HG03175 (cell line): Measurements from ENCODE around the gene CD2BP2.
"Not testable (repeated sequence)": the region's sequence is repeated elsewhere in the genome, so short reads cannot be mapped to it uniquely, and the experiment has no call there.

Experiments used
- ATAC-seq: cut with Tn5 transposase; IDR thresholded peaks from one replicate; pipeline ENCODE4 v1.9.1; 2021; ENCODE audit warnings: mild to moderate bottlenecking, moderate library complexity; ENCODE audit not compliant: unreplicated experiment

Gene CD2BP2

GRCh38 chr16:30355144-30355953, at the start of gene CD2BP2:
Gene CD2BP2, minus strand, starts transcription at chr16:30355308. Its CDS starts 627 bp downstream, at chr16:30354681.
- ATAC-seq: peak; percentile 63

DNA sequence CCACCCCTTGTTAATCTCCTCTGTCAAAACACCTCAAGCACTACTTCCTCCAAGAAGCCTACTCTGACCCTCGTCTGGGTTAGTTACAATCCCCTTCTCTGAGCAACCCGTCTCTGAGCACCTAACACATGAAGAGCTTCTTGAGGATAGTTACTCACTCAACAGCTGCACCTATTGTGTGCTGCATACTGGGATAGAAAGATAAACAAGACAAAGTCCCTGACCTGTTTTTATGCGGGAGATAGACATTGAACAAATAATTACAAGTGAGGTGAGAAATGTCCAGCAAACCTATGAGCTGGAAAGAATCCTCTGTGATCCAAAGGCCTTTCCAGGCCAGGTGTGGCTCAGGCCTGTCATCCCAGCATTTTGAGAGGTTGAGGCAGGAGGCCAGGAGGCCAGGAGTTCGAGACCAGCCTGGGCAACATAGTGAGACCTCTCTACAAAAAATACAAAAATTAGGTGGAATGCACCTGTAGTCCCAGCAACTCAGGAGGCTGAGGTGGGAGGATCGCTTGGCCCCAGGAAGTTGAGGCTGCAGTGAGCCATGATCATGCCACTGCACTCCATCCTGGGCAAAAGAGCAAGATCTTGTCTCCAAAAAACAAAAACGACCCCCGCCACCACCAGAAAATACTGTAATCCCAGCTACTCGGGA, 46.8 kb upstream of the CD2BP2 start:
- ATAC-seq: no peak

DNA sequence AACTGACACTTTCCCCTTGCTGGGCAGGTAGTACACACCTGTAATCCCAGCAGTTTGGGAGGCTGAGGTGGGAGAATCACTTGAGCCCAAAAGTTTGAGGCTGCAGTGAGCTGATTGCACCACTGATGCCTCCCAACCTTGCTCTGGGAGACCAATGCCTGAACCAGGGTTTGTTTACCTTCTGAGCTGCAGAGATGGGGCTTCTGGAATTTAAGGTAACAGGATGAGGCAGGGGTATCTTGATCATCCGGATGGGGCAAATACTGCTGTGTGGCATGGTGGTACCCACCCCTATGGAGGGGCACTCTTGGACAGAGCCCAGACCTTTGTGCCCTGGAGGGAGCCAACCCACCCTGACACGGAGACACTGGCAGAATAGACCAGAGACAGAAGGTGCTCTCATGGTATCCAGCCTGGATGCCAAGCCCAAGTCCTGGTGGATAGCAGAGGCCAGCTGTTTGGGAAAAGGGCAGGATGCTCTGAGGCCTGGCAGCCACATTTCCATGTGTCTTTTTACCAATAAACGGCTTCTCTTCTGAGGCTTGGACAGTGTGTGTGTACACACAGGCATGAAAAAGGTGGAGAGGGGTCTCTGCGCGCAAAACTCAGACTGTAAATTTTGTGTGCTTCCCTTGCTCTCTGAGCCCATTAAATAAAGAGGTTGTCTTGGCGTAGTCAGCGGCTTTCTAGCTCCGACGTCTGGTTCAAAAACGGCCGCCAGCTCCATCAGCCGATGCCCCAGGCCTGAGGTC, 44.5 kb upstream of the CD2BP2 start:
- no peak for ATAC-seq

GRCh38 chr16:30398661-30399434, 43.7 kb upstream of the CD2BP2 start:
- no peak for ATAC-seq

GRCh38 chr16:30397776-30398660, 42.9 kb upstream of the CD2BP2 start:
- ATAC-seq: no peak

- ATAC-seq: no peak
Observed at GRCh38 chr16:30397056-30397455, 41.9 kb upstream of the CD2BP2 start.

DNA sequence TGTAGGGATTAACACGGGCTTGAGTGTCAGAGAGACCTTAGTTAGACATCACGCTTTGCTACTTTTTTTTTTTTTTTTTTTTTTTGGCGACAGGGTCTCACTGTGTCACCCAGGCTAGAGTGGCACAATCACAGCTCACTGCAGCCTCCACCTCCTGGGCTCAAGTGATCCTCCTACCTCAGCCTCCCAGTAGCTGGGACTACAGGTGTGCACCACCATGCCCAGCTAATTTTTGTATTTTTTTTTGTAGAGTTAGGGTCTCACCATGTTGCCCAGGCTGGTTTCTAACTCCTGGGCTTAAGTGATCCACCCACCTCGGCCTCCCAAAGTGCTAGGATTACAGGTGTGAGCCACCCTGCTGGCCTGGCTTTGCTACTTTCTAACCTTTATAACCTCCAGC, 41.5 kb upstream of the CD2BP2 start:
- ATAC-seq: not testable (repeated sequence)

DNA sequence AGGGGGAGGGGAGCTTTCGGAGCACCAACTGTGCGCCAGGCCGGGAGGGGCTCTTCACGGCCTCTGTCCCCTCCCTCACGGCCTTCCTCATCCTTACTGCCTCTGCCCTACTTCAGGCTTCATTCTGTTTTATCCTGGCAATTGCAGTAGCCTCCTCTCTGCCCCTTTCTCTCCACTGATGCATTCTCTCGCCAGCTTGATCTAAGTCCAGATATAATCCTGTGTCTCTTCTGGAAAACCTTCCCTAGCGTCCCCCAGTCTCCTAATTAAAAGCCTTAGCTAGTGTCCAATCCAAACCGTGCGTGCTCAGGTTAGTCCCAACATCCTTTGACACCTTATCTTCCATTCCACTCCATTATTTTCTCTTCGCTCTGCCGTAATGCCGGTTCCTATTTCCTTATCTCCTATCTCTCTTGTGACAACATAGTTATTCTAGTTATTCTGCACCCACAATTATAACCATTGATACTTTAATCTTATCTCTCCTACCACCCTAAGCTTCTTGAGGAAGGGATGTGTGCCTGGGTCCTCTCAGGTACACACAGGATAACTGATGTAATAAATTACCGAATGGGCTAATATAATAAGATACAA, 41.0 kb upstream of the CD2BP2 start:
- ATAC-seq: no peak

DNA sequence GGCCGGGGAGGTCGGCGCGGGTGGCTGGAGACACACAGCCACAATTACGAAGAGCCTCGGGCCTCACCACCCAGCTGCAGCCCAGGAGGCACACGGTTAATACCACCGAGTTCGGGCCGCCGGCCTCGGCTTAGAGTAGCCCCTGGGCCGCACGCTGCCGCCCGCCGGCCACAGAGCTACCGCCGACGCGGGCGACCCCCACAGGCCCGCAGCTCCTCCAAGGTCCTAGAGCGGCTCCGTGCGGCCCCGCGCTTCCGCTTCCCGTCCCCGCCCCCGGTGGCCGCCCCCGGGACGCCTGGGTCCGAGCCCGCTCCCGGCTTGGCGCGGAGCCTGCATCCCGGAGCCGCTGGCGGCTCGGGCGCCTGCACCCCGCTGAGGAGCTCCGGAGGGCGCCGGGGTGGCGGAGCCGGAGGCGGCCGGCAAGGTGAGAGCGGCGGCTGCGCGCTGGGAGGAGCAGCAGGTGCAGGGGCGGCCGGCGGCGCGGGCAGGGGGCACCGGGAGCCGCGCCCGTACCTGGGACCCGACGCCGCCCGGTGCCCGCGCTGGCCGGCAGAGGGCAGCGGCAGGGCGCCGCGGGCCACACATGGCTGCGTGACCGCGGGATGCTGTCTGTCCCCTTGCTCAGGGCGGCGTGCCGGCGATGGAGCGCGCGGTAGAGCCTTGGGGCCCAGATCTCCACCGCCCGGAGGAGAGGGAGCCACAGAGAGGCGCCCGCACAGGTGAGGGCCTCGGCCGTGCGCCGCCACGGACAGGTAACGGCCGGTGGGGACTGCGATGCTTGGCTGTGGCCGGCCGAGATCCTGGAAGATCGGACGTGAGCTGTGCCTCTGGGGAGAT, 40.3 kb upstream of the CD2BP2 start, which contains the start of gene ZNF48:
Gene ZNF48, plus strand, starts transcription at position 266 of the 837 bp plus-strand sequence. Its CDS starts 375 bp downstream, at position 641.
- ATAC-seq: peak; percentile 41

- ATAC-seq: peak; percentile 10
Observed at GRCh38 chr16:30394592-30395154, 39.6 kb upstream of the CD2BP2 start.

DNA sequence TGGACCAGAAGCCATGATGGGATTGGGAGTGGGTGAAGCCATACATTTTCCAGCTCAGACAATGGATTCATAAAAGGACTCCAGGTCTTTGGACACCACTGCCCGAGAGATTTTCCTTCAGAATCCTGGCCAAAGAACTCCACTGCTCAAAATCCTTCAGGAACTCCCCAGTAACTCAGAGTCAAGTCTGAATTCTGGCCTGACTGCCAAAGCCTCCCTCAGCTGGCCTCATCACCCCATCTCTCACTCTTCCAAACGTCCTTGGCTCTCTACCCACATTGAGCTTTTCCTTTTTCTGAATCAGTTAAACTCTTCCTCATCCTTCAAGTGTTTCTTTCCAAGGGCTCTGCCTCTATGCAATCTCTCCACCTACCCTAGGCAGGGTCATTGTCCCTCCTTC, 28.4 kb upstream of the CD2BP2 start:
- no peak for ATAC-seq

DNA sequence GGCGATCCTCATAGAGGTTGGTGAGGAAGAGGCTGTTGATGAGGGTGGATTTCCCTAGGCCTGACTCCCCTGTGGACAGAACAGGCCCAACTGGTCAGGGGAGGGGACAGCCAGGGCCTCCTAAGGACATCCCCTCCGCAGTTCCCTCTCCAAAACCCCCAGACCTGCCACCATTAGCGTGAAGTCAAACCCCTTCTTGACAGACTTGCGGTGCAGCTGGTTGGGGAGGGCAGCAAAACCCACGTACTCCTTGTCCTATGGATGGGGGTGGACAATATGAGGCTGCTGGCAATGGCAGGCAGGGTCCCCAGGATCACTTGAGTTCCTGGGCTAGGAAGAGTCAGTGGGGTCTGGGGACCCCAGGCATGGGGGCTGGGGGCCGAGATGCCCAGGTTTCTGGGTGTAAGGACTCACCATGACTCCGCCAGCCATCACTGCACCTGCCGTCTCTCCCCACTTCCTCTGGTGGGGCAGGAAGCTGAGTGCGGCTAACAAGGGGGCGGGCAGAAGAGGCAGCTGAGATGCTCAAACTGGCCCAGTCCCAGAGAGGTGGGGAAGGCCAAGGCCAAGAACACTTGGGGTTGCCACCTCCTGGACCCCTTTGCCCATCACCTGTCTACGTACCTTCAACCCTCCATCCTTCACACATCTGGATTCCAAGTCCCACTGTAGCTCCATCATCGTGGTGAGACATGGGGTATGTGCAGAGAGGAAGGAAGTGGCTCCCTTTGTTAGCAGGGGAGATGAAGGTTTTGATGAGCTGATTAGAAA, 27.2 kb upstream of the CD2BP2 start, which contains the start of gene SEPTIN1:
Gene SEPTIN1, minus strand, starts transcription at position 451 of the 771 bp plus-strand sequence. Its CDS starts 19 bp downstream, at position 432.
- ATAC-seq: no peak

- no peak for ATAC-seq
Observed at GRCh38 chr16:30381291-30382041, 26.4 kb upstream of the CD2BP2 start.

DNA sequence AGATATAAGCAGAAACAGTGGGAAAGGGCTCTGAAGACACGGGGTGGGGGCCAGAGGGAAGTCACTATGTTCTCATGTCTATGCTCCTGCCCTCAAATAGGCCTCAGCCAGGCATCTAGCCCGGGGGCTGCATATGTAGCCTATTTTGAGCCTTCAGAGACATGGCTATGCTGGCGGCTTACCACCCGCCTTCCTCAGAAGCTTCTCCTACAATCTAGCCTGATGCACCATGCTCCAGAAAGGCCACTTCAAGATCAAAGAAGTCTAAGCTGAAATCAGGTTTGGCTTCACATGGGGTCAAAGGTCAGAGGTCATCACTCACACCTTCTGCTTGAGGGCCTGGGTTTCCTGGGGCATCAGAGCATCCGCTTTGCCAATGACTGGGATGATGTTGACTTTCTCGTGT, 25.7 kb upstream of the CD2BP2 start:
- no peak for ATAC-seq

DNA sequence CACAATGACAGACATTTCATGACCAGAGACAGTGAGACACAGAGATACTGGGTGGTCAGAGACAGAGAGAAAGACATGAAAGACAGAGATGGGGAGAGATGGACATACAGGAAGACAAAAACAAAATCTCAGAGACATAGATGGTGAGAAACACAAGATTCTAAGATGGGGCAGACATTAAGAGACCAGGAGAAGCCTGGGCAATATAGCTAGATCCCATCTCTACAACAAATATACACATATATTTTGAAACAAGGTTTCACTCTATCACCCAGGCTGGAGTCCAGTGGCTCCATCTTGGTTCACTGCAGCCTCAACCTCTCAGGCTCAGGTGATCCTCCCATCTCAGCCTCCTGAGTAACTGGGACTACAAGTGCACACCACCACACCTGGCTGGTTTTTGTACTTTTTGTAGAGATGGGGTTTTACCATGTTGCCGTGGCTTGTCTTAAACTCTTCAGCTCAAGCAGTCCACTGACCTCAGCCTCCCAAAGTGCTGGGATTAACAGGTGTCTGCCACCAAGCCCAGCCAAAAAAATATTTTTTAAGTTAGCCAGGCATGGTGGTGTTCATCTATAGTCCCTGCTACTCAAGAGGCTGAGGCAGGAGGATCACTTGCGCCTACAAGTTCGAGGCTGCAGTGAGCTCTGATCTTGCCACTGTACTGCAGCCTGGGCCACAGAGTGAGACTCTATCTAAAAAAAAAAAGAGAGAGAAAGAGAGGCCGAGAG, 25.1 kb upstream of the CD2BP2 start:
- ATAC-seq: no peak
